ENCODE results near the gene DOCK9. TPM values are rescaled to one million over a fixed set of nuclear protein-coding genes. Genes with fewer than 3 reads are reported as not detected.

The DOCK9 gene
- total and polyA plus RNA-seq, 2 experiments from 2014 or later = 16.4 to 38.9 TPM

GRCh38 chr13:99013951-99014350 lies 36.1 kb upstream of the DOCK9 start:
- TF ChIP-seq EZH2phosphoT487 (IDR thresholded peaks at IDR 0.05; ENCODE audit: low read depth, severe bottlenecking, unreplicated experiment) (no peak), EZH2 (IDR thresholded peaks at IDR 0.05; ENCODE audit: borderline replicate concordance) (no peak), CTCF (IDR thresholded peaks at IDR 0.05; ENCODE audit: poor library complexity) (no peak)
- H3K4me2 ChIP-seq = no peak overlapping the region
- H3K4me3 ChIP-seq = no peak overlapping the region
- 69% methylated on average over 6 of the region's 6 CpGs for WGBS (ENCODE audit: low lambda C conversion rate, missing lambda C conversion rate)
- H3K27ac ChIP-seq = no peak overlapping the region
- H2AFZ ChIP-seq = no peak overlapping the region
- no peaks in the 10 kb centered on the region for H3K36me3 ChIP-seq (replicated peaks; ENCODE audit: insufficient read depth, low read depth)
- H3K9me2 ChIP-seq (replicated peaks; ENCODE audit: insufficient read depth) = no peaks in the 10 kb centered on the region
- DNase-seq (ENCODE audit: low spot score) = no peak
- no peaks in the 10 kb centered on the region for H3K9me3 ChIP-seq (ENCODE audit: low read depth)
- no peaks in the 10 kb centered on the region for H4K20me1 ChIP-seq (ENCODE audit: insufficient read depth, poor library complexity, severe bottlenecking)
- H3K79me2 ChIP-seq = no peaks in the 10 kb centered on the region
- no peaks in the 10 kb centered on the region for H3K27me3 ChIP-seq
- no peaks in the 10 kb centered on the region for H3K4me1 ChIP-seq (ENCODE audit: insufficient read depth)

GRCh38 chr13:99012539-99012938 lies 34.7 kb upstream of the DOCK9 start:
- H3K9me2 ChIP-seq (replicated peaks; ENCODE audit: insufficient read depth) = no peaks in the 10 kb centered on the region
- H3K4me1 ChIP-seq (ENCODE audit: insufficient read depth) = no peaks in the 10 kb centered on the region
- DNase-seq (ENCODE audit: low spot score) = no peak
- no peaks in the 10 kb centered on the region for H3K9me3 ChIP-seq (ENCODE audit: low read depth)
- TF ChIP-seq CTCF (IDR thresholded peaks at IDR 0.05; ENCODE audit: poor library complexity) = no peak
- no peak for TF ChIP-seq EZH2 (IDR thresholded peaks at IDR 0.05; ENCODE audit: borderline replicate concordance)
- no peak for TF ChIP-seq EZH2phosphoT487 (IDR thresholded peaks at IDR 0.05; ENCODE audit: low read depth, severe bottlenecking, unreplicated experiment)
- H3K79me2 ChIP-seq = no peaks in the 10 kb centered on the region
- H3K4me3 ChIP-seq = no peak overlapping the region
- H2AFZ ChIP-seq = no peak overlapping the region
- H3K27ac ChIP-seq = no peak overlapping the region
- H4K20me1 ChIP-seq (ENCODE audit: insufficient read depth, poor library complexity, severe bottlenecking) = no peaks in the 10 kb centered on the region
- no peak overlapping the region for H3K4me2 ChIP-seq
- WGBS (ENCODE audit: low lambda C conversion rate, missing lambda C conversion rate) = 92% methylated on average over 1 of the region's 1 CpG
- no peaks in the 10 kb centered on the region for H3K36me3 ChIP-seq (replicated peaks; ENCODE audit: insufficient read depth, low read depth)
- no peaks in the 10 kb centered on the region for H3K27me3 ChIP-seq

- 83% methylated on average over 4 of the region's 4 CpGs for WGBS (ENCODE audit: low lambda C conversion rate, missing lambda C conversion rate)
- Histone ChIP-seq H3K9me3 (ENCODE audit: low read depth) (no peaks in the 10 kb centered on the region), H4K20me1 (ENCODE audit: insufficient read depth, poor library complexity, severe bottlenecking) (no peaks in the 10 kb centered on the region), H3K4me3 (no peak overlapping the region), H3K79me2 (no peaks in the 10 kb centered on the region), H3K9me2 (replicated peaks; ENCODE audit: insufficient read depth) (no peaks in the 10 kb centered on the region), H2AFZ (no peak overlapping the region), H3K4me1 (ENCODE audit: insufficient read depth) (no peaks in the 10 kb centered on the region), H3K4me2 (no peak overlapping the region), H3K27me3 (no peaks in the 10 kb centered on the region), H3K27ac (no peak overlapping the region), H3K36me3 (replicated peaks; ENCODE audit: insufficient read depth, low read depth) (no peaks in the 10 kb centered on the region)
- TF ChIP-seq EZH2 (IDR thresholded peaks at IDR 0.05; ENCODE audit: borderline replicate concordance) = no peak
- TF ChIP-seq EZH2phosphoT487 (IDR thresholded peaks at IDR 0.05; ENCODE audit: low read depth, severe bottlenecking, unreplicated experiment) = no peak
- no peak for DNase-seq (ENCODE audit: low spot score)
These were observed 32.2 kb upstream of the DOCK9 start for GRCh38 chr13:99009987-99010551.

DNA sequence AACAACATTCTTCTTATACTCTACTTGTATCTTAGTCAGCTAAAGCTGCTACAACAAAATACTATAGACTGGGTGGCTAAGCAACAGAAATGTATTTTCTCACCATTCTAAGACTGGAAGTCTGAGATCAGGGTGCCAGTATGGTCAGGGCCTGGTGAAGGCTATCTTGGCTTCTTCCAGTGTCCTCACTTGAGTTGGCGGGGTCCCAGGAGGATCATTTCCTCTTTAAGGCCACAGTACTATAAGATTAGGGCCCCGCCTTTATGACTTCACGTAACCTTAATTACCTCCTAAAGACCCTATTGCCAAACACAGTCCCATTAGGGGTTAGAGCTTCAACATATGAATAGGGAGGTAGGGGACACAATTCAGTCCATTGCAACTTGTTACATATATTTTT lies 30.7 kb upstream of the DOCK9 start:
- DNase-seq (ENCODE audit: low spot score) = no peak
- no peaks in the 10 kb centered on the region for H3K79me2 ChIP-seq

More for the DNA sequence above, 30.7 kb upstream of the DOCK9 start:
- Histone ChIP-seq H4K20me1 (ENCODE audit: insufficient read depth, poor library complexity, severe bottlenecking) (no peaks in the 10 kb centered on the region), H3K27ac (no peak overlapping the region), H3K4me2 (no peak overlapping the region), H2AFZ (no peak overlapping the region), H3K9me2 (replicated peaks; ENCODE audit: insufficient read depth) (no peaks in the 10 kb centered on the region), H3K27me3 (no peaks in the 10 kb centered on the region), H3K4me1 (ENCODE audit: insufficient read depth) (peaks cover 6% of the 10 kb centered on the region), H3K4me3 (no peak overlapping the region), H3K36me3 (replicated peaks; ENCODE audit: insufficient read depth, low read depth) (no peaks in the 10 kb centered on the region), H3K9me3 (ENCODE audit: low read depth) (no peaks in the 10 kb centered on the region)
- 79% methylated on average over 3 of the region's 3 CpGs for WGBS (ENCODE audit: low lambda C conversion rate, missing lambda C conversion rate)
- TF ChIP-seq EZH2phosphoT487 (IDR thresholded peaks at IDR 0.05; ENCODE audit: low read depth, severe bottlenecking, unreplicated experiment) (no peak), CTCF (IDR thresholded peaks at IDR 0.05; ENCODE audit: poor library complexity) (no peak), EZH2 (IDR thresholded peaks at IDR 0.05; ENCODE audit: borderline replicate concordance) (no peak)

Measured in hepatocyte (in vitro differentiated cells).